GM19452 (cell line): ENCODE results near the gene TRHDE.

ENCODE experiments used
- ATAC-seq: cut with Tn5 transposase; IDR thresholded peaks from one replicate; pipeline ENCODE4 v1.9.1; 2021; ENCODE audit not compliant: unreplicated experiment

The TRHDE gene

GRCh38 chr12:72432037-72432604 is 160.0 kb downstream of the TRHDE start:
- no peak for ATAC-seq

GRCh38 chr12:72433298-72433697 is 161.1 kb downstream of the TRHDE start:
- ATAC-seq, result no peak

- no peak for ATAC-seq
Measured at GRCh38 chr12:72434999-72435398, 162.8 kb downstream of the TRHDE start.

- no peak for ATAC-seq
Measured at GRCh38 chr12:72442217-72442616, 170.0 kb downstream of the TRHDE start.

GRCh38 chr12:72444125-72444524 is 172.0 kb downstream of the TRHDE start:
- no peak for ATAC-seq

- ATAC-seq, result no peak
Measured at GRCh38 chr12:72444566-72444965, 172.4 kb downstream of the TRHDE start.

- no peak for ATAC-seq
Measured at GRCh38 chr12:72448089-72448488, 175.9 kb downstream of the TRHDE start.

GRCh38 chr12:72448805-72449204 is 176.6 kb downstream of the TRHDE start:
- ATAC-seq, result no peak

GRCh38 chr12:72453066-72453465 is 180.9 kb downstream of the TRHDE start:
- ATAC-seq, result no peak

- ATAC-seq, result no peak
Measured at GRCh38 chr12:72453550-72453949, 181.4 kb downstream of the TRHDE start.

- ATAC-seq, result no peak
Measured at GRCh38 chr12:72464471-72464870, 192.3 kb downstream of the TRHDE start.

GRCh38 chr12:72465155-72465554 is 193.0 kb downstream of the TRHDE start:
- ATAC-seq, result no peak

GRCh38 chr12:72465940-72466630 is 193.9 kb downstream of the TRHDE start:
- ATAC-seq, result no peak

- ATAC-seq, result no peak
Measured at GRCh38 chr12:72467985-72468384, 195.8 kb downstream of the TRHDE start.

- no peak for ATAC-seq
Measured at GRCh38 chr12:72468505-72468904, 196.3 kb downstream of the TRHDE start.

GRCh38 chr12:72471806-72472205 is 199.6 kb downstream of the TRHDE start:
- ATAC-seq, result no peak

- ATAC-seq, result no peak
Measured at GRCh38 chr12:72472350-72472749, 200.2 kb downstream of the TRHDE start.

GRCh38 chr12:72476301-72476700 is 204.1 kb downstream of the TRHDE start:
- no peak for ATAC-seq

GRCh38 chr12:72485017-72485701 is 213.0 kb downstream of the TRHDE start:
- no peak for ATAC-seq

GRCh38 chr12:72491426-72491825 is 219.3 kb downstream of the TRHDE start:
- ATAC-seq, result no peak

- no peak for ATAC-seq
Measured at GRCh38 chr12:72493407-72493806, 221.2 kb downstream of the TRHDE start.

- ATAC-seq, result no peak
Measured at GRCh38 chr12:72498354-72498753, 226.2 kb downstream of the TRHDE start.
